Bronchial epithelial cell (primary cell): ENCODE results near the gene SYNGR3. TPM values are rescaled to one million over a fixed set of nuclear protein-coding genes. Genes with fewer than 3 reads are reported as not detected.
A peak's percentile ranks its signal among the peaks of the same experiment; 100 is the strongest.

Source experiments
- DNase-seq: peaks from one replicate; pipeline ENCODE4 v3.0.0-alpha.2; 2010; ENCODE audit warnings: low read depth
- FAIRE-seq: peaks from 2 replicates; lab custom pipeline; 2011; peaks lifted over from hg19 to GRCh38; lab: Jason Lieb, UNC
- H3K27me3 ChIP-seq: 2 replicates; pipeline ENCODE4 v1.5.1; 2011; ENCODE audit warnings: low read length; ENCODE audit not compliant: control insufficient read depth, insufficient read depth
- H3K36me3 ChIP-seq: 2 replicates; pipeline ENCODE4 v1.5.1; 2011; ENCODE audit warnings: low read length; ENCODE audit not compliant: control insufficient read depth, insufficient read depth
- H3K4me3 ChIP-seq: 2 replicates; pipeline ENCODE4 v1.5.1; 2011; ENCODE audit warnings: mild to moderate bottlenecking, low read depth, low read length, control low read depth
- CTCF ChIP-seq: IDR thresholded peaks from 2 replicates; pipeline ENCODE4 v1.5.1; 2011; ENCODE audit warnings: mild to moderate bottlenecking, moderate library complexity, low read length, control low read depth, inconsistent platforms; ENCODE audit not compliant: insufficient read depth, severe bottlenecking
- total RNA-seq: library from RNA; depleted of rRNA; stranded (reverse); fragments of >200 nt; gene quantifications from 2 replicates; pipeline ENCODE4 v1.2.1, GENCODE V29; 2014

Gene SYNGR3
- total RNA-seq, 1 donor from 2014 or later: 2.9 TPM

- peak overlapping the region; percentile 99 for H3K4me3 ChIP-seq
- FAIRE-seq (no peak), DNase-seq (no peak)
- no peaks in the 10 kb centered on the region for H3K27me3 ChIP-seq
- TF ChIP-seq CTCF: no peak
- peaks cover 16% of the 10 kb centered on the region for H3K36me3 ChIP-seq
These were observed 17.3 kb upstream of the SYNGR3 start for GRCh38 chr16:1972490-1972877.

GRCh38 chr16:1973461-1974156 is 16.2 kb upstream of the SYNGR3 start:
- no peak for TF ChIP-seq CTCF
- FAIRE-seq (no peak), DNase-seq (no peak)
- no peaks in the 10 kb centered on the region for H3K27me3 ChIP-seq
- H3K4me3 ChIP-seq: no peak overlapping the region
- H3K36me3 ChIP-seq: peaks cover 24% of the 10 kb centered on the region

- TF ChIP-seq CTCF: no peak
- Histone ChIP-seq H3K27me3 (no peaks in the 10 kb centered on the region), H3K4me3 (no peak overlapping the region), H3K36me3 (peaks cover 24% of the 10 kb centered on the region)
- DNase-seq: no peak
- FAIRE-seq: no peak
These were observed 15.4 kb upstream of the SYNGR3 start for GRCh38 chr16:1974157-1975070.

GRCh38 chr16:1975432-1976215 is 14.1 kb upstream of the SYNGR3 start:
- no peak for TF ChIP-seq CTCF
- Histone ChIP-seq H3K36me3 (peaks cover 24% of the 10 kb centered on the region), H3K4me3 (no peak overlapping the region), H3K27me3 (no peaks in the 10 kb centered on the region)
- FAIRE-seq: no peak
- DNase-seq: no peak

- no peak for FAIRE-seq
- Histone ChIP-seq H3K4me3 (no peak overlapping the region), H3K27me3 (peaks cover 3% of the 10 kb centered on the region), H3K36me3 (peaks cover 24% of the 10 kb centered on the region)
- DNase-seq: no peak
- TF ChIP-seq CTCF: no peak
These were observed 13.6 kb upstream of the SYNGR3 start for GRCh38 chr16:1976216-1976520.
